HepG2 (cell line): ENCODE data around the gene PRRC2A. TPM values are rescaled to one million over a fixed set of nuclear protein-coding genes. Genes with fewer than 3 reads are reported as not detected.
A peak's percentile ranks its signal among the peaks of the same experiment; 100 is the strongest.

Source experiments
- AKNA ChIP-seq: sonication (generic); formaldehyde crosslinking; IDR thresholded peaks from 2 replicates; pipeline ENCODE4 v1.4.0; 2020; ENCODE audit warnings: missing genetic modification reagents, borderline replicate concordance
- ETV5 ChIP-seq: IDR thresholded peaks from 2 replicates; pipeline ENCODE4 v1.6.1; 2018; ENCODE audit warnings: missing biosample characterization, missing genetic modification reagents, inconsistent platforms, borderline replicate concordance
- GLMP ChIP-seq: sonication (generic); formaldehyde crosslinking; IDR thresholded peaks from 2 replicates; pipeline ENCODE4 v1.9.0; 2021; ENCODE audit warnings: missing genetic modification reagents, mild to moderate bottlenecking, borderline replicate concordance
- RBAK ChIP-seq: sonication (generic); formaldehyde crosslinking; IDR thresholded peaks from 2 replicates; pipeline ENCODE4 v1.5.1; 2020; ENCODE audit warnings: mild to moderate bottlenecking, missing genetic modification reagents
- SMAD3 ChIP-seq: sonication (generic); formaldehyde crosslinking; IDR thresholded peaks from 2 replicates; pipeline ENCODE4 v1.4.0; 2020; ENCODE audit warnings: missing genetic modification reagents
- SP140L ChIP-seq: sonication (generic); formaldehyde crosslinking; IDR thresholded peaks from 2 replicates; pipeline ENCODE4 v1.4.0; 2020; ENCODE audit warnings: missing genetic modification reagents, borderline replicate concordance
- ZNF318 ChIP-seq: sonication (generic); formaldehyde crosslinking; IDR thresholded peaks from 2 replicates; pipeline ENCODE4 v1.4.0; 2020; ENCODE audit warnings: mild to moderate bottlenecking, missing genetic modification reagents
- ZNF329 ChIP-seq: sonication (generic); formaldehyde crosslinking; IDR thresholded peaks from 2 replicates; pipeline ENCODE4 v1.9.0; 2021; ENCODE audit warnings: low read depth, mild to moderate bottlenecking, missing genetic modification reagents
- ZNF460 ChIP-seq: sonication (generic); formaldehyde crosslinking; IDR thresholded peaks from 2 replicates; pipeline ENCODE4 v1.5.1; 2020; ENCODE audit warnings: missing genetic modification reagents, mild to moderate bottlenecking, borderline replicate concordance
- ZNF513 ChIP-seq: sonication (generic); formaldehyde crosslinking; conservative IDR thresholded peaks from 2 replicates; pipeline ENCODE4 v1.5.0; 2020; ENCODE audit warnings: missing genetic modification reagents
- ZNF616 ChIP-seq: sonication (generic); formaldehyde crosslinking; IDR thresholded peaks from 2 replicates; pipeline ENCODE4 v1.5.0; 2020; ENCODE audit warnings: low read depth, mild to moderate bottlenecking, missing genetic modification reagents
- ZNF703 ChIP-seq: sonication (generic); formaldehyde crosslinking; IDR thresholded peaks from 2 replicates; pipeline ENCODE4 v1.5.1; 2020; ENCODE audit warnings: missing genetic modification reagents, mild to moderate bottlenecking, moderate library complexity, borderline replicate concordance
- polyA plus RNA-seq, 8 experiments: library from polyadenylated mRNA; depleted of rRNA in 3 of 8; stranded (reverse) in 7 of 8; unstranded in 1 of 8; fragments of >200 nt; fragmentation: Illumina TruSeq in 4 of 8; extraction: Trizol in 4 of 8; gene quantifications; 2 replicates each; pipeline versions ENCODE4 v1.2.1 to v1.2.3, GENCODE V29; 2011 to 2016; ENCODE audit warnings: low read depth in 4 of 8, missing spikeins in 1 of 8, mixed read lengths in 1 of 8; ENCODE audit not compliant: insufficient read depth in 1 of 8
- total RNA-seq, 5 experiments: library from RNA; depleted of rRNA; stranded (reverse); fragments of >200 nt; fragmentation: Illumina TruSeq; extraction: Trizol; gene quantifications; 2 replicates each; pipeline ENCODE4 v1.2.3, GENCODE V29; 2016; ENCODE audit warnings: low read depth in 1 of 5

PRRC2A gene
- total and polyA plus RNA-seq, 2 of the 13 experiments (the other 11 are each of a cell fraction or from before 2014, with no cell fraction given) = 38.9 to 47.4 TPM

GRCh38 chr6:31664790-31665500, 44.4 kb downstream of the PRRC2A start, which contains the start of gene GPANK1 (continued):
- TF ChIP-seq AKNA (CRISPR knock-in tag) = no peak; the same call in 1 of the 2 replicates
- peak; percentile 34; the same call in 1 of the 2 replicates for TF ChIP-seq ETV5 (CRISPR knock-in tag)
- no peak; the same call in 1 of the 2 replicates for TF ChIP-seq SMAD3 (CRISPR knock-in tag)
- no peak for TF ChIP-seq ZNF318 (CRISPR knock-in tag)
- no peak; the same call in 1 of the 2 replicates for TF ChIP-seq ZNF460 (CRISPR knock-in tag)
- TF ChIP-seq SP140L (CRISPR knock-in tag) = no peak
- TF ChIP-seq GLMP (CRISPR knock-in tag) = no peak
- TF ChIP-seq ZNF329 (CRISPR knock-in tag) = no peak; the same call in 1 of the 2 replicates
- TF ChIP-seq ZNF513 (CRISPR knock-in tag) = no peak
- TF ChIP-seq ZNF616 = 0 out of 2 replicates have a peak, but pooled peaks have one; percentile 63
- TF ChIP-seq RBAK (CRISPR knock-in tag) = no peak
- no peak for TF ChIP-seq ZNF703
